NCI-H1417 treated with DMSO at 0.1 percent for 48 hours (cell line): Measurements from ENCODE around the gene PLCB1.
"Not testable (repeated sequence)": the region's sequence is repeated elsewhere in the genome, so short reads cannot be mapped to it uniquely, and the experiment has no call there.

Experiments used
- DNase-seq: peaks from one replicate; lab custom pipeline; 2025; lab: John Stamatoyannopoulos, UW

PLCB1 gene

DNA sequence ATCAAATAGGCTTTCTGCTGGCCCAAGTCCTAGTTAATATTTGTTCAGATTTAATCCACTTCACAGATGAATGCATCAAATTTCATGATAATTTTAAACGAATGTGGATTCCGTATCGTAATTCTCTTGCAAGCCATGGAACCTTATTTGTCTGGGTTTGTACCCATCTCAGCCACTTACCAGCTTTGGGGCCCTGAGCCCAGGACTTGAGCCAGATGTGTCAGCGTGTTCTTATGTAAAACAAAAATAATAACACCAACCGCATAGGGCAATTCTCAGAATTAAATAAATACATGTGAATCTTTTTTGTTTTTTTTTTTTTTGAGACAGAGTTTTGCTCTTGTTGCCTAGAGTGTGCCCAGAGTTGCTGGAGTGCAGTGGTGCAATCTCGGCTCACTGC is 654.3 kb downstream of the PLCB1 start:
- no peak for DNase-seq

DNA sequence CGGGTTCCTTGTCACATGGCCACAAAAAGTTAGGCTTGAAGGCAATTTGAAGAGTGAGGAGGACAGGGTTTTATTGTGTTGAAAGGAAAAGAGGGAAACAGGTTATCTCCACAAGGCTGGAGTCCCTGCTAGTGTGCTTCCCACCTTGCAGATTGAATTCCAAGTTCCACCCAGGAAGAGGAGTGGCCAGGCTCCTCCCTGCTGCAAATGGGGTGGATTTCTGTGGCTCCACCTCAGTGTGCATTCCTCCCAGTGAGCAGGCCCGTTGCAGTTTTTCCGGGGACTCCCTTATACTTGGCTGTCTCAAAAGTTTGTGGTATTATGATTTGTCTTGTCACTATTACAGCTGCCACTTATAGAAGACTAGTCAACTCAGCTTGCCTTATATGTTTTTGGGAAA is 655.0 kb downstream of the PLCB1 start:
- DNase-seq, result no peak

DNA sequence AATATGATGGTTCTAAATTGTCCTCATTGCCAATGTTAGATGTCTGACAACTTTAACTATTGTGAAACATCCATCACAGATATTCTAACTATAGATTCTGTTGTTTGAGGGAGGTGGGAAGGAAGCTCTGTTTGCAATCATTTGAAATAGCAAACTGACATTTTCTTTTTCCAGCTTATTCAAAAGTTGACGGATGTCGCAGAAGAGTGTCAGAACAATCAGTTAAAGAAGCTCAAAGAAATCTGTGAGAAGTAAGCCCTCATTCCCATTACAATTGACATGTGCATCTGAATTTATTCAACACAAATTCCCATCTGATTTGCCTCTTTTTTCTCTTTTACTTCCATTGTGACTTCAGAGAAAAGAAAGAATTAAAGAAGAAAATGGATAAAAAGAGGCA is 656.2 kb downstream of the PLCB1 start:
- DNase-seq, result no peak

DNA sequence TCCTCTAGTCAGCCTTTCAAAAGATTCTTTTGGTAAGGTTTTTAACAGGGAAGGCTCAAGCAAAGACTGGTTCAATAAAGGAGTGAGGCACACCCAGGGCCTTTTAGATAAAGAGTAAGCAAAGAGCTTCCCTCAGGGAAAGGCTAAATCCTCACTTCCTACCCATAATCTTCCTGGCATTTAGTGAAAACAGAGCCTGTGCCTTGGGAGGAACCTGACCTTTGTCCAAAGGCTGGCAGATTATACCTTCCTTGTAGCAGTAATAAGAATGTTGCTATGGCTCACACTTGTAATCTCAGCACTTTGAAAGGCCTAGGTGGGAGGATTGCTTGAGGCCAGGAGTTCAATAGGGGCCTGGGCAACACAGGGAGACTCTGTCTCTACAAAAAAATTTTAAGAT is 656.8 kb downstream of the PLCB1 start:
- no peak for DNase-seq

DNA sequence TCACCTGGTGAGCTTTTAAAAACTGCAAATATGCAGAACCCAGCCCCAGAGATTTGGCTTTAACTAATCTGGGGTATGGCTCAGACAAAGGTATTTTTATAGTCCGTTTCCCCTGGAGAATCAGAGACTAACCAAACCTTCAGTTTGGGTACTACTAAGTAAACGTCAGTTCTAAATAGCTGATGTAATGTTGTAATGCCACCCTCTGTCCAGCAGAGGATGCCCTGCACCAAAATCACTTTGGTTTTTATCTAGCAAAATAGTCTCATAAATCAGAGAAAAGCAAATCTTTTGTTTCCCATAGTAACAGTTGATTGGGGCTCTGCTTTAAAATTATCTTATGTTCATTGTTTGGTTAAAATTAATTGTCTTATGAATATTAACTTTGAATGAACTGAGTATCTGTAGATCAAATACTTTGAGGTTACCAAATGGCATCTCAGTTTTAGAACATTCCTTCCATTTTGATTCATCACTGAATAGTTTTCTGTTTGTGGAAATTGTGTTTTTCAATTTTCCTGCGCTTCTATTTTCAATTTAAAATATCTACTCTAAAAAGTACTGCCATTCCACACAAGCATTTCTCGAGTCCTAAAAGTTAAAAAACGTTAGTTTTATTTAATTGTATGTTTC is 658.5 kb downstream of the PLCB1 start:
- no peak for DNase-seq

DNA sequence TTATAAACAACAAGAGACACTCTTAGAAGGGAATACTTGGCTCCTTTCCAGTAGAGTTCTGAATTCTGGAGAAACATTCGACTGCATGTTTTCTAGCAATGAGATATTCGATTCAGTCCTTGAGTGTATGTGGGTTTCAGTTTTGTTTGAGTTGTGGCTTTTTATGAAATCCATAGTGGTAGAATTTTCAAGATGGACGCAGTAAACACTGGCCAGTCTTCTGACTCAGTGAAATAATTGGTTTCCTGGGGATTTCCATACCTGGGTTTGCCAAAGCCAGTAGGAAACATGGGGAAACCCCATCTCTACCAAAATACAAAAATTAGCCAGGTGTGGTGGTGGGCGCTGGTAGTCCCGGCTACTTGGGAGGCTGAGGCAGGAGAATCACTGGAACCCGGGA is 663.3 kb downstream of the PLCB1 start:
- no peak for DNase-seq

DNA sequence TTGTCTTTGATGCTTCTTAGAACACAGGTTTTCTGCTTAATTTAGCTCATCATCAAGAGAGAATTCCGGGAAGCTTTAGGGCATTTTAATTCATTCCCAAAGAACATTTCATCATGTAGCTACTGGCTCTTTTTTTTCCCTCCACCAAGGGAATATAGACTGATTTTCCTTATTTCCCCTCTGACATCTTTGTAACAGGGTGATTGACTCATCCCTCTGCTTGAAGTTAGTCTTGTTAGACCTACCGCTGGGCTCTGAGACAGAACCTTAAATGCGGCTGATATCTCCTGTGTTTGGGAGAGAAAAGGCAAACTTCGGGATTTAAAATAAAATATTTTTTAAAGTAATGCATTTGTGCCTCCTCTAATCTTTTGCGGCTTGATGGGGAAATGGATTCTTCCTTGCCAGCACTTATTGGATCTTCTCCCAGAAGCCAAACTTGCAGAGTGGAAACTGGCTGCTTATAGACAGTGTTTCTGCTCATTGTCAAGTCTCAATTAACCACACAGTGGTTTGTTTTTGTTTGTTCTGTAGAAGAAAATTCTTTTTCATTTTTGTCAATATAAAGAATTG is 664.1 kb downstream of the PLCB1 start:
- no peak for DNase-seq

DNA sequence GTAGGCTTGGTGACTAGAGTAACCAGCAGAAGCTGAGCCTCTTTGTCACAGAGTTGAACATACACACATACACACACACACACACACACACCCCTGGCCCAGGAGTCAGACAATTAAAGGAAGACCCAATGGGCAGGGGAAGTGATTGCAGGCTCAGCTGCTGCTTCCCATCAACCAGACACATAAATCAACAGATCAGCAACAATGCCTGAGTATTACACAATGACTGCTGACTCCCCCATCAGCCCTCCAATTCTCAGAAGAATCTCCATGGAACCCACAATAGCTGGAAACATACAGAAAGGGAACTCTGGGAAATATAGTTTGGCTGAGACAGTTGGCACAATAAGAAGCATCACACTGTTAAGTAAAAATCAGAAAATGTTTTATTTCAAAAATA is 666.4 kb downstream of the PLCB1 start:
- DNase-seq, result no peak

DNA sequence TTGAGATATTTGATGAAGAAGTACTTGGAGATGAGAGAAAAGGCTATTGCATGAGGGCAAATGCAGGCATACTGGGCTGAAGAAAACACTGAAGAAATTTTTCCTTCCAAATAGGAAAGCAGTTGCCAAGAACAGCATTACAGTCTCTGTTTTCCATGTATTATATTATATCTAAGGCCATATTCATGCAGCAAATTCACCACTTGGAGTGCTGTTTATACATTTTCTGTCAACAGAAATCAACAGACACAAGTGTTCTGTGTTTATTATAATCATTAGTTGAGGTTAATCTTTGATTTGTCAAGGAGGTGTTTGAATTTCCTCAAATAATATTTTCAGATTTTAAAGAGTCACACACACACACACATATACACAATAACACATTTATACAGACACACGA is 668.0 kb downstream of the PLCB1 start:
- DNase-seq, result no peak

DNA sequence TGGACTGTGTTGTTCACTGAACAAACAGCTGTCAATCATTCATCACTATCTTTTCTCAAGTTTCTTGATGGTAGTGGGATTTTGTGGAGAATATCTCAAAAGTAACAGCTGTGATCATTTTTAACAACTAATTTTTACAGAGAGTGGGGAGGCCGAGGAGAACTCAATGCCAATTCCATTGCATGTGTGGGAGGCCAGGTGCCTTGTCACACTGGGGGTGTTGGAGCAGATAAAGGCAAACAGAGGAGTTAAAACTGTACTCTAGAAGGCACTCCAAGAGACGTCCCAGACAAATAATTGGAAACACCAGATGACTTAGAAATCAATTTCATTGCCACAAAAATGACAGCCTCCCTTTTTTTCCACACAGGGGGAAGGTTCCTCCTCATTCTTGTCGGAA is 669.6 kb downstream of the PLCB1 start:
- no peak for DNase-seq

DNA sequence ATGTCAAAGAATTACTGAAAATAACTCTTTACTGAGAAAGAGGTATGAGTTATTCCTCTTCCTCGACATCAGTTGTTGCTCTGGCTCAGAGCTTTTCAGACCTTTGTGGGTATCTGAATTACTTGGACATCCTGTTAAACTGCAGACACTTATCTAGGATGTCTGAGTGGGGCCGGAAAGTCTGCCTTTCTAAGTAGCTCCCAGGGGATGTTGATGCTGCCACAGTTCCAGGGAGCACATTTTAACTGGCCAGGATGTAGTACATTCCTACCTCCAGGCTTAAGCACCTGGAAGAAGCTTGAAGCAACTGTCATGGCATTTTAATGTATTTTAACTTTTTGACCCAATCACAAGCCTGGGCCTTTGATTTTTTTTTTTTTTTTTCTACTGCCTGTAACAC is 671.0 kb downstream of the PLCB1 start:
- no peak for DNase-seq

DNA sequence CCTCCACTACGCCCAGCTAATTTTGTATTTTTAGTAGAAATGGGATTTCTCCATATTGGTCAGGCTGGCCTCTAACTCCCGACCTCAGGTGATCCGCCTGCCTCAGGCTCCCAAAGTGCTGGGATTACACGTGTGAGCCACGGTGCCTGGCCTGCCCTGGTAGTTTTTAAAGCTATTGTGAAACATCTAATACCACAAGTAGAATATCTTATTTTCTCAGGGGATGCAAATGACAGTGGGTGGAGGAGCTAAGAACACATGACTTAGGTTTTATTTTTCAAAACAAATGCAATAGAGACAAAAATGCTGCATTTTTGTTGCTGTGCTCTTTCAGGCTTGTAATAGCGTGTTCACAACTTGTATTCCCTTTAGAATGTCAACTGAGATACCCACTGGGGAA is 671.9 kb downstream of the PLCB1 start:
- DNase-seq, result no peak

DNA sequence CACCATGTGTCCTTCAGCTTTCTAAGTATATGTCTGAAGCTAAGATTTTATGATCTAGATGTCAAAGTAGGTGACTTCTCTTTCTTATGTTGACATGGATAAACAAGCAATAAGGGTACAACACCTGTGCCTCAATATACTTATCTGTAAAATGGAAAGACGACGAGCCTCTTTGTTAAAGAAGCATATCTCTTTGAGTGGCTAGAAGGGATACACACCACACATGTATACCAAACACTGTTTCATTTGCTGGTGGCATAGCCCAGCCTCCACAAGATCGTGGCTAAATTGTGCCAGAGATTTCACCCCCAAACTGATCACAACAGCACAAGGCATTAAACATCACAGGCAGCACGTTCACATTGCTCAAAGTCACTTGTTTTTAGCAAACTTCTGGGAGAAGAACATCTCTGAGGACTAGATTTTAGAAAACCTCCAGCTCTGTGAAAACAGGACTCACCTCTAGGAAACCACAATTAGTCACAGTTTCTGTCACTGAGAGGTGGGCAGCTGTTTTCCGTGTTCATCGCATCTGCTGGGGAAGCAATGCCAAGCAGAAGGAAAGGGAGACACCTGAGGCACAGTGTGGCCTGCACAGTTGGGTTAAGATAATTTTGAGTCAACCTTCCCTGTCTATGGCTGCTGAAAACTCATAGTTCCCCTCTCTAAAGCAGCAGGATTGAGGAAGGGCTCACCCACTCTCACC is 673.8 kb downstream of the PLCB1 start:
- DNase-seq, result no peak

DNA sequence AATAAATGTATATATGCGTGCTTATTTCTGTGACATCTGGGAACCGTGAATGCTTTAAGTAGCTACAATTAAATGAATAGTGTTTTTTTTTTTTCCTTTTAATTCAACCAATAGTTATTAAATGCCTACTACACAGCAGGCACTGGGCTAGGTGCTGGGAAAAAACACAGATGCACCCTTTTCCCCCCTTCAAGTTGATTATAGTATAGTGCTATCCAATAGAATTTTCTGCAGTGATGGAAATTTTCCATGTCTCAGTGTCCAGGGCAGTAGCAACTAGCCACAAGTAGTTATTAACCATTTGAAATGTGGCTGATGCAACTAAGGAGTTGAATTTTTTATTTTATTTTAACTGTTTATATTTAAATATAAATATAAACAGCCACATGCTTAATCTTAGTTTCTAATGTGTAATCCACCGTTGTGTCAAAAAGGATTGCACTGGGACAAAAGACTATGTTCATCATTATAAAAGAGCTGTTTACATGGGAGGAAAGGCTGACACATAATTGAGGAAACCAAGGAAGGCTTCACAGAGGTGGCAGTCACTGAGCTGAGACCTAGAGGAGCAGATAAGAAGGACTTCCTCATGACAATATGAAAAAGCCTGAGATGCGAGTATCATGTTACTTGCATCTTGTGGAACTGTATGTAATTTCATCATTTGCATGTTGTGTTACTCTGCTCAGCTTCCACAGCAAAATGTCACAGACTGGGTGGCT is 675.6 kb downstream of the PLCB1 start:
- no peak for DNase-seq

DNA sequence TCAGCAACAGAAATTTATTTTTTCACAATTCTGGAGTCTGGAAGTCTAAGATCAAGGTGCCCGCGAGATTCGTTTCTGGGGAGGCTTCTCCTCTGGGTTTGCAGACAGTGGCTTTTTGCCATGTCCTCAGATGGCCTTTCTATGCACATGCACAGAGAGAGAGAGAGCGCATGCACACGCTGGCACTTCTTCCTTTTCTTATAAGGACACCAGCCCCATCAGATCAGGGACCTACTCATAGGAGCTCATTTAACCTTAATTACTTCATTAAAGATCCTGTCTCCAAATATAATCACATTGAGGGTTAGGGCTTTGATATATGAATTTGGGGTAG is 676.1 kb downstream of the PLCB1 start:
- DNase-seq, result no peak

DNA sequence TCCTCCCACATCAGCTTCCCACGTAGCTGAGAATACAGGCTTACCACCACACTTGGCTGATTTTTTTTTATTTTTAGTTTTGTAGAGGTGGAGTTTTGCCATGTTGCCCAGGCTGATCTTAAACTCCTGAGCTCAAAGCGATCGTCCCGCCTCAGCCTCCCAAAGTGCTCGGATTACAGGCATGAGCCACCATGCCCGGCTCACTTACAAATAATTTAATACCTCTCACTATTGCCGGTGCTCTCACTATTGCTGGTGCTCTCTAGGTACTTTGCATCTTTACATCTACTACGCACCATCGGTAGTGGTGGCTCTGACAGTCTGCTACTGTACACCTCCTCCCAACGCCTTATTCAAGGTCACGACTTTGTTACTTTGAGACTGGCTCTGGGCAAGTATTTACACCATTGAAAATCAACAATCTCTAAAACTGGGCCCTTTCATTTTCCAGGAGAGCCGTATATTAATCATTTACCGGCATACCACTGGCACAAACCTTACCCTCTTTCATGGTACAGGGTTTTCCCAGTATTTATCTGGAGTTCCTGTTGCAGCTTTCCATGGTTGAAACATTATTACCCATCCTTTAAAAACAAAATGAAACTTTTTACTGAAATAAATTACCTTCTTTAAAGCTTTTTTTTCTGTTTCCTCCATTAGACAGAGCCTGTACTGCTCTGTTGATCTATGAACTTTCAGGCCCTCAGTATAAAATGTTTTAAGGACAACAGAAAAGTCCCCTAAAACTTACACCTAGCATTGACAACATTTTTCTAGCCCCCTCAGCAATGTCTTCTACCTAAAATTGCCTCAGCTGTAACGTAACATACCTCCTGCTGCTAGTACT is 677.3 kb downstream of the PLCB1 start:
- no peak for DNase-seq

DNA sequence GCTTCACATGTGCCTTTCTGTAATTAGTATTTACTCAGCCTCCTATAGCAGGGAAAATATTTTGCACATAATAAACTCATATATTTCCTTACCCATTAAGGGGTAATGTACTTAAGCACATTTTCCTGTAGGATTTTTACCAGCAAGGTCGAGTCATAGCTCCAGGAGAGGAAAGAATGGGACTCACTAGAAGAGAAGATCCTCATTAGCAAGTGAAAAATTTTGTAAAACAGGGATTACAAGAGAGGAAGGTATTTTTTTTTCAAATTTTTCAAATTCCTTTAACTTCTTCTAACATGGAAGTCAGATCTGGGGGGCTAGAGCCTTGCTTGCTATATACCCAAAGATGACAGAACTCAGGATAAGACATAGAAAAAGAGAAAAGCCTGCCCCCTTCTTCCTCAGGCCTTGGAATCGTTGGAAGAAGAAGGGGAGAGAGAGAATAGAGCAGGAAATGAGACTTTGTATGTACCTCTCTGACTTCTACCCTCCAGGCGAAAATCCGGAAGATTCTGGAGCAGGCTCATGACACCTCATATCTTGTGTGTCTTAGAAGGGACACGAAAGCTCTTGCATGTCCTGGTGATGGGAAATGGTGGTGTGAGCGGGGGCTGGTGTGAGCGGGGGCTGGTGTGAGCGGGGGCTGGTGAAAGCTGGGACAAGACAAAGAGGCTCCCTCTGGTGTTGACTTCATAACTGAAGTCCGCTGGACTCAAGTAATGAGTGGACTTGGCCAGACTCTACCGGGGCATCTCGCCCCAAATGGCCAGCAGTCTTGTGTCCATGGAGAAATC is 679.9 kb downstream of the PLCB1 start:
- DNase-seq, result no peak

DNA sequence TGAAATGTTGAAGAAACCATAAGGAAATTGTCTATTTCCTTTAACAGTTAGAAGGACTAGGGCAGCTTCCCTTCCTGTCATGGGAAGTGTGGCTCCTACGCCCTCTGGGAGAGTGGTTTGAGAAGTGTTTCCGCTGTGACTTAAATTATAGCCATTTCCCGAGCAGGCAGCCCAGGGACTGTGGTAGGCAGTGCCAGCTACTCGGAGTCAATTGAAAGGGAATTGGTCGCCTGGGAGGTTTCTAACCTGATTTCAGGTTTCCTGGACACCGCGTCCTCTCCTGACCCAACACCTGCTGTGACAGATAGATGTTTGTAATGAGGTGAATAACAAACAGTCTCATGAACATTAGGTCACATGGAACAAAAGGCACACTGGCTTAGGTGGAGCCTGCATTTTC is 680.8 kb downstream of the PLCB1 start:
- DNase-seq, result peak; percentile 82

DNA sequence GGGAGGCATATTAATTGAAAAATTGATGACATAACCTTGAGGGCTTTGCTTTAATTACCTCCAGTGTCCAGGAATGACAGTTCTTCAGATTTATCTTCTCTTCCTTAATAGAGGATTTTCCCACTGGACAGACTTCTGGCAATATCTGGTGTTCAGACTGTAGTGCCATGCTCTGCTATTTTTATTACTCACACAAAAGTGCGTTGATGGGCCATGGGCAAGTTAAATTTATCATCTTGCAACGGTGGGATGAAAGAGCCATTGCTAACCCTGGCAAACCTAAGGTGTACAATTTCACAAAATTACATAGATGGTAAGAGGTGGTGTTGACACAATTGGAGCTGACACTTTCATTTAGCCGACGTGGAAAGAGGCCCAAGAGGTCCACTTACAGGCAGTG is 683.1 kb downstream of the PLCB1 start:
- DNase-seq, result no peak

DNA sequence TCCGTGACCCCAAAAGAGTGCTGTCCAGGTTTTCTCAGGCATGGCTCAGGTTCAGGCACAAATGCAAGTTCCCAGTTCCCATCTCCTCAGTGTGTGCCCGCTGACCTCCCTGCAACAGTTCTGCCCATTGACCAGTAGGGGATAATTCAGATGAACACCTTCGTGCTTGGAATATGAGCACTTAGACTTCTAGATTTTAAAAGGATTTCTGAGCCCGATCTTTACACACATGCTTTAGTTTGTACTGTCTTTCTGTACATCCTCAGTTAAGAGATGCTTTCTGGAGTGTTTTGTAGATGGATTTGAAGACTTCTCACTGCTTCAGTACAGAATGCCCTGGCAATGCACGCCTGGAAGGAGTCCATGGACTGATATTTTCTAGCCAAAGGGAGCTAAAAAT is 697.2 kb downstream of the PLCB1 start:
- no peak for DNase-seq

DNA sequence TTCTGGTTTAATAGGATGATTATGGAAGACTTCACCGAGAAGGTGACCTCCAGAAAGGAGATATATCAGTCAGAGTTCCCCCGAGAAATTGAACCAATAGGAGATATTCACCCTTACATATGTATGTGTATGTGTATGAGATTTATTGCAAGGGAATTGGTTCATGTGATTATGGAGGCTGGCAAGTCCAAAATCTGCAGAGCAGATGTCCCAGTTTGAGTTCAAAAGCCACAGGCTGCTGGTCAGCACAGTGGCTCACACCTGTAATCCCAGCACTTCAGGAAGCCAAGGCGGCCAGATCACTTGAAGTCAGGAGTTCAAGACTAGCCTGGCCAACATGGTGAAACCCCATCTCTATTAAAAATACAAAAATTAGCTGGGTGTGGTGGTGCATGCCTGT is 702.2 kb downstream of the PLCB1 start:
- DNase-seq, result not testable (repeated sequence)

DNA sequence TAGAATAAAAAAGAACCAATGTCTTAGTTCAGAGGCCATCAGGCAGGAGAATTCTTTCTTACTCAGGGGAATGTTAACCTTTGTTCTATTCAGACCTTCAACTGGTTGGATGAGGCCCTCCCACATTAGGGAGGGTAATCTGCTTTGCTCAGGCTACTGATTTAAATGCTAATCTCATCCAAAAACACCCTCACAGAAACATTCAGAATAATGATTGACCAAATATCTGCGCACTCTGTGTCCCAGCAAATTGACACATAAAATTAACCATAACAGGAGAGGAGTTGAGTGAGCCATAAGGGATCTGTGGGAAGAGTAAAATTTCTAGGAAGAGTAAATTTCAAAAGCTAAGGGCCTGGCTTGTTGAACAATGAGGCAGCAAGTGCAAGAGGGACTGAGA is 702.8 kb downstream of the PLCB1 start:
- no peak for DNase-seq
